ENCODE measurements around the gene SELL. TPM values are rescaled to one million over a fixed set of nuclear protein-coding genes. Genes with fewer than 3 reads are reported as not detected.

Gene SELL
- 1,000 to 10,000 TPM; 1,749 to 3,838 (median 2,128) TPM for polyA plus RNA-seq (ENCODE audit: low read depth in 6 of 6)

DNA sequence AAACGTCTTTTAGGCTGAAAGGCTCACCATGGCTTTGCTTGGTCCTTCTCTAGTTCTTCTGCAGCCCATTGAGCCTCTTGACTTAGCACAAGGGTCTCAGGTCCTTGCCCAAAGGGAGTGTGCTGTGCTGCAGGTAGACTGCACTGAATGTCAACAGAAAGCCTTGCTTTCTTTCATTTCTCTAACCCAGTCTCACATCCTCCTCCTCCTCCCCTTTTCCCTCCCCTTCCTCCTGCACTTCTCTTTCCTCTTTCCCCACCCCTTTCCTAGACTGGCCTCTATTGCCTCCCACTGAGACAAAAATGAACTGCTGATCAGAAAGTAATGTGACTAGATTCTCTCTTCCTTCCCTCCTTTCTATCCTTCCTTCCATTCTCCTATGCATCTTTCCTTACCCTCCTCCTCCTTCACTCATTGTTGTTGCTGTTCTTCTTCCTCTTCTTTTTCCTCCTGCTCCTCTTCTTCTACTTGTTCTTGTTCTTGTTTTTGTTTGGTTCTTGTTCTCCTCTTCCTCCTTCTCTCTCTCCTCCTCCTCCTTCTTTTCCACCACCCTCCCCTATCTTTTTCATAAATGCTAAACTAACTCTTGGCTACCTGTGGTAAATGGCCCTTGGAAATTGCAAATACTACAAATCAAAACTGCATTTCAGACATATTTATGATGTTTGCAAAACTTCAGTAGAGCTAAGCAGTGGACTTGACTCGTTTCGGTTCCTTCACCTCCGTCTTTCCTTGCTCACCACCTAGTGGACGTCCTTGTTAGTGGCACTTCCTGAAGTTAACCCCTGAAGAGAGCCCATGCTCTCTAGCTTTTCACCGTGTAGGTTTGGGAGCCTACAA, at the start of gene SELL:
SELL (minus strand) TSS at position 152 of the 840 bp plus-strand sequence; CDS start at position 30, 122 bp downstream.
- peak; percentile 83 to 84 for ATAC-seq (ENCODE audit: low read depth in 2 of 2)
- H3K4me3 Mint-ChIP-seq, result peak within 1 kb of the TSS; percentile 78 to 99 (median 96)
- peaks cover 0 to 13% (median 11%) of the 10 kb centered on the region in 3 donors for H3K27me3 Mint-ChIP-seq
- H3K4me1 Mint-ChIP-seq, result peaks cover 25 to 33% (median 31%) of the 10 kb centered on the region in 3 donors
- peaks cover 0 to 27% (median 16%) of the 10 kb centered on the region in 7 donors for H3K9me3 Mint-ChIP-seq
- H3K27ac Mint-ChIP-seq, result peak within 1 kb of the TSS in 5 of 6 donors; percentile 44 to 93 (median 66)
- peak; percentile 75 for DNase-seq
- H3K36me3 Mint-ChIP-seq, result peaks cover 23 to 25% of the 10 kb centered on the region in 2 donors

DNA sequence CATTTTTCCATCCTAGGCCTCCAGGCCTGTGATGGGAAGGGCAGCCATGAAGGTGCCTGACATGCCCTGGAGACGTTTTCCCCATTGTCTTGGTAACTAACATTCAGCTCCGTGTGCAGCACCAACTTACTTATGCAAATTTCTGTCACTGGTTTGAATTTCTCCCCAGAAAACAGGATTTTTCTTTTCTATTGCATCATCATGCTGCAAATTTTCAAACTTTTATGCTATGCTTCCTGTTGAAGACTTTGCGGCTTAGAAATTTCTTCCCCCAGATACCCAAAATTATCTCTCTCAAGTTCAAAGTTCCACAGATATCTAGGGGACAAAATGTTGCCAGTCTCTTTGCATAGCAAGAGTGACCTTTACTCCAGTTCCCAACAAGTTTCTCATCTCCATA, 47.6 kb upstream of the SELL start:
- Mint-ChIP-seq H3K27me3 (peaks cover 9 to 23% (median 13%) of the 10 kb centered on the region in 3 donors), H3K9me3 (peaks cover 0 to 6% (median 5%) of the 10 kb centered on the region in 7 donors), H3K27ac (no peak overlapping the region), H3K36me3 (peaks cover 5 to 7% of the 10 kb centered on the region in 2 donors), H3K4me1 (no peaks in the 10 kb centered on the region), H3K4me3 (no peak overlapping the region)
- ATAC-seq (ENCODE audit: low read depth in 2 of 2) (no peak), DNase-seq (no peak)

DNA sequence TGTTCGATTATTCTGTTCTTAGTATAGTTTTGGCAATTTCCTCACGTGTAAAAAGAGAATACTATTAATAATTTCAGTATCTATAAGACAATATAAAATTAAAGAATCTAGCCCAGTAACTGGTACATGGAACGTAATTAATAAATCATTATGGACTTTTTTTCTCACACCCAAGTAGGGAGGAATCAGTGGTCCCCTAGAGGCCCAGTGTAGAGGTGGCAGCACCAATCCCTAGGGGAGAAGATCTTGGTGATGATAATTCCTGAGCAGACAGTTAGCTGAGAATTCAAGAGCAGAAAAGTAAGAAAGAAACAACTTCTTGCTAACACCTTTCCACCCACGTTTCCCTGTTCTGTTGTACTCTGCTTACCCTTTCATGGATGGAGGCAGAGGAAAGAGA, 42.1 kb upstream of the SELL start:
- H3K36me3 Mint-ChIP-seq, result no peaks in the 10 kb centered on the region
- H3K4me3 Mint-ChIP-seq, result no peak overlapping the region
- no peak overlapping the region for H3K27ac Mint-ChIP-seq
- H3K4me1 Mint-ChIP-seq, result no peaks in the 10 kb centered on the region
- ATAC-seq (ENCODE audit: low read depth in 2 of 2) (no peak), DNase-seq (no peak)
- H3K9me3 Mint-ChIP-seq, result peaks cover 0 to 3% (median 0%) of the 10 kb centered on the region in 7 donors
- peaks cover 8 to 29% (median 16%) of the 10 kb centered on the region in 3 donors for H3K27me3 Mint-ChIP-seq

DNA sequence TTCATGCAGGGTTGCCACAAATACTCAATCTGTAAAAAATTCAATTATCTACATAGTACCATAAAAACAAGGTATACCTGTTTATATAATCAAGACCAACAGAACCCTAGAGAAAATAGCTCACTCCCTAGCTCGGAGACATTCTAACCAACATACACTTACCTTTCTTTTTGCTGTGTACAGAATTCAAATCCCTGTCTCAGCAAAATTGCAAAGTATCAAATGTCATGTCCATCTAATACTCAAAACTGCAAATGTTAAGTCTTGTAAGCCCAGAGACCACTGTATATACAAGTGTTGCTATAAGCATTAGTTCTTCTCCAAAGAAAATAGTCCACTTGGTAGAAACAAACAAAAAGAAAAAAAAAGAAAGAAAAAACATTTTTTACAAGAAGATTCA, 38.6 kb upstream of the SELL start:
- Mint-ChIP-seq H3K9me3 (no peaks in the 10 kb centered on the region), H3K27me3 (peaks cover 0 to 15% (median 10%) of the 10 kb centered on the region in 3 donors), H3K27ac (no peak overlapping the region), H3K4me1 (no peaks in the 10 kb centered on the region), H3K36me3 (no peaks in the 10 kb centered on the region), H3K4me3 (no peak overlapping the region)
- ATAC-seq (ENCODE audit: low read depth in 2 of 2) (no peak), DNase-seq (no peak)

DNA sequence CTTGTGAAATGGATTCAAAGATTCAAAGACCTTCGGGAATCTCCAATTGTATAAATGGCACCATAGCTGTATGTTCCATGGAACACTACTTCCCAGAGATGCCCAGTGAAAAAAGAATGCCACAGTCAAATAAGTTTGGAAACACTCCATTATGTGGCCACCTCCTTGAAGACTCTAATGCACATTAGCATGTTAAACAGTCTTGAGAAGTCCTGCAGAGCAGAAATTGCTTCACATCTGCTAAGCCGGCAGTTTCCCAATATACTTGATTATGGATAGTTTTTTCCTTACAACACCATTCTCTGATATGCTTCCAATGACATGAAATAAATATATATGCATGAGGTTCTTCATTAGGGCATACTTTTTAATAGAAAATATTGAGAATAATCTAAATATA, 35.1 kb upstream of the SELL start:
- Mint-ChIP-seq H3K9me3 (peaks cover 0 to 8% (median 6%) of the 10 kb centered on the region in 7 donors), H3K4me3 (no peak overlapping the region), H3K36me3 (peaks cover 7 to 8% of the 10 kb centered on the region in 2 donors), H3K27ac (no peak overlapping the region), H3K27me3 (peaks cover 7 to 12% (median 9%) of the 10 kb centered on the region in 3 donors), H3K4me1 (no peaks in the 10 kb centered on the region)
- ATAC-seq (ENCODE audit: low read depth in 2 of 2) (no peak), DNase-seq (no peak)

DNA sequence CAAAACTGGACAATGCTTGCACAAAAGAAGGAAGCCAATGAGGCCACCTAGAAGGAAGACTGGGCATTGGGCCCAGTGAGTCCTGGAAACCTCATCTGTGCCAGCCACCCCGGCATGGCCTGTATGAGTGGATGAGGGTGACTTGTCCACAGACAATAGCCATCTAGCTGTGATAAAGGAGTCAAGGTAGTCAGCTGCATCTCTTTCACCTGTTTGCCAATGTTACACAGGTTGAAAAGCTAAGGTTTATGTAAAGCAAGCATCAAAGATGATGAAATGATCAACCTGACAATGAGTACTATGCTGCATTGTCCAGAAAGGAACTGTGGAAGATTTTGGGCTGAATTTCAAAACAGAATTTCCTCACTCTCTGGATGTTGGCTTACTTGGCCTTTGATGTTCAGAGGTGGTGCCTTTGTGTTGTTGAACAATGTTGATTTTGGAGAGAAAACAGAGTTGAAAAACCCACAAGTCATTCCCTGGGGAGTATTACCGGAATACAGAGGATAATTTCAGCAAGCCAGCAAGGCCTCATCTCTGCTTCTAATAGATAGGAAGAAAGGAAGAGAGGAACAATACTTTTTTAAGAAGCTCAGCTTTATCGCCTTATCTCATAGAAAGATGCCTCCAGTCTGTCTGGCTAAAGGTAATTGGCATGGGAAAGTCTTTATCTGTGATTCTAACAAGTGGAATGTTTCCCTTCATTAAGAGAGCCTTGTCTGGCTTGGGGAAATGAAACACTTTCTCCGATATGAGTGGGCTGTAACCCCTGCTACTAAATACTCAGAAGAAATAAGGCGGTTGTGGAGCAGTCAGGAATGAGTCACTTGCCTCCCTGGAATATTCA, 33.8 kb upstream of the SELL start:
- H3K27me3 Mint-ChIP-seq, result peaks cover 7 to 12% (median 9%) of the 10 kb centered on the region in 3 donors
- no peak overlapping the region for H3K4me3 Mint-ChIP-seq
- peak overlapping the region in 1 of 6 donors; percentile 38 for H3K27ac Mint-ChIP-seq
- no peak for DNase-seq
- peaks cover 0 to 8% (median 6%) of the 10 kb centered on the region in 7 donors for H3K9me3 Mint-ChIP-seq
- H3K36me3 Mint-ChIP-seq, result peaks cover 7 to 8% of the 10 kb centered on the region in 2 donors
- ATAC-seq (ENCODE audit: low read depth in 2 of 2), result no peak
- no peaks in the 10 kb centered on the region for H3K4me1 Mint-ChIP-seq

DNA sequence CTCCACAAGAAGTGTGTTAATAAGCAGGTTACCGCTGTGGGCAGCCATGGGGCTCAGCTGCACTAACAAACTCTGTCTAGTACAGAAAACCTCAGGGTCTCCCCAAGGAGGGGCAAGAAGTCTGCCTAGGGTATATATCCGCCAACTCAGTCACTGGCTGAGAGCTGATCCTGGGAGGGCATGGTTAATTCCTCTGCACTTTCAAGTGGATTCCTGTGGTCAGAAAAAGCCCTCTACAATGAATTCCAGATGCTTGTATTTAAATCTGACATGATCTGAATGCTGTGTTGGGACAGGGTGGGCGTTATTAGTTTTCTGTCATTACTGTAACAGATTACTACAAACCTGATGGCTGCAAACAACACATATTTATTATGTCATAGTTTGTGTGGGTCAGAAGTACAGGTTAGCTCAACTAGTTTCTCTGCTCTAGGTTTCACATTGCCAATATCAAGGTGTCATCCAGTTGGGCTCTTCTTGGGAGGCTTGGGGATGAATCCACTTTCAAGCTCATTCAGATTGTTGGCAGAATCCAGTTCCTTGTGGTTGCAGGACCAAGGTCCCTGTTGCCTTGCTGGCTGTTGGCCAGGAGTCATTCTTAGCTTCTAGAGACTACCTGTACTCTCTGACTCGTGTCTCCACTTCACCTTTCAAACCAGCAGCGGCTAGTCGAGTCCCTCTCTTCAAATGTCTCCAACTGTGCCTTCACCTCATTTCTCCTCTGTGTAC, 30.4 kb upstream of the SELL start:
- Mint-ChIP-seq H3K4me1 (peaks cover 0 to under 1% (median 0%) of the 10 kb centered on the region in 3 donors), H3K36me3 (peaks cover 7 to 8% of the 10 kb centered on the region in 2 donors), H3K9me3 (peaks cover 0 to 8% (median 6%) of the 10 kb centered on the region in 7 donors), H3K4me3 (no peak overlapping the region), H3K27me3 (peaks cover 15 to 23% (median 18%) of the 10 kb centered on the region in 3 donors), H3K27ac (no peak overlapping the region)
- ATAC-seq (ENCODE audit: low read depth in 2 of 2) (no peak), DNase-seq (no peak)

DNA sequence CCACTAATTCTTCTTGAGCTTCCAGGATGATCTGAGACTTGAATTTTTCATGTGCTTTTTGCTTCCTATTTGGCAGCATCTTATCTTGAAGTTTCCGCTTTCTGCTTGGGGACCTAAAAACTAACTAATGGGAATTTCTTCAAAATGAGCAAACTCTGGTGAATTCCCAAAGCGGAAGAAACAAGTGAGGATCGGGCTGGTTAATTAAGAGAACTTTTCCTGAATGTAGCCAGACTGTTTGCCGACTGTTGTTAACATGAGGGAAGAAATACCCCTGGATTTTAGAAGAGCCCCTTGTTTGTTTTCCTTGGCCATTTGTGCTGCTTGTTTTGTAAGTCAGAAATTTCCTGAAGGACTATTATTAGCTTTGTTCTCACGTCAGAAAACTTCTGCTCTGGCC, 28.6 kb upstream of the SELL start:
- Mint-ChIP-seq H3K4me1 (peaks cover 0 to 4% (median 3%) of the 10 kb centered on the region in 3 donors), H3K4me3 (no peak overlapping the region), H3K27ac (no peak overlapping the region), H3K9me3 (peaks cover 0 to 8% (median 6%) of the 10 kb centered on the region in 7 donors), H3K27me3 (peaks cover 15 to 27% (median 23%) of the 10 kb centered on the region in 3 donors), H3K36me3 (peaks cover 7 to 8% of the 10 kb centered on the region in 2 donors)
- DNase-seq (no peak), ATAC-seq (ENCODE audit: low read depth in 2 of 2) (no peak)

DNA sequence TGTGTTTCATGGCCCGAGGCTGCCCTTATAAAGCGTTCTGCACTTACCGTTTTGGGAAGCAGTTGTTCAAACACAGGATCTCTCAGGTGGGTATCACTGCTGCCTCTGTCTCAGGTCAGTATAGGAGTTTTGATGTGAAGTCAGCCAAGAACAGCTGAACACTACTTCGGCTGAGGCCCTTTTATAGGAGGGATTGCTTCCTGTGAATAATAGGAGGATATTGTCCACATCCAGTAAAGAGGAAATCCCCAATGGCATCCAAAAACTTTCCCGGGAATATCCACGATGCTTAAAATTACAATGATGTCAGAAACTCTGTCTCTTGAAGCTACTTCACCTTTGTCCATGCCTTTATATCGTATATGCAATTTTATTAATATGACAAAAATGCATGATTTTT, 22.5 kb upstream of the SELL start, which contains the start of gene SELE:
SELE (minus strand) TSS at position 156 of the 400 bp plus-strand sequence. CDS start 467 bp downstream, outside the sequence.
- Mint-ChIP-seq H3K36me3 (no peaks in the 10 kb centered on the region), H3K9me3 (no peaks in the 10 kb centered on the region), H3K4me1 (peaks cover 0 to 4% (median 3%) of the 10 kb centered on the region in 3 donors), H3K27me3 (peaks cover 27 to 31% (median 28%) of the 10 kb centered on the region in 3 donors), H3K27ac (no peak within 1 kb of the TSS), H3K4me3 (no peak within 1 kb of the TSS)
- no peak for DNase-seq
- no peak for ATAC-seq (ENCODE audit: low read depth in 2 of 2)

DNA sequence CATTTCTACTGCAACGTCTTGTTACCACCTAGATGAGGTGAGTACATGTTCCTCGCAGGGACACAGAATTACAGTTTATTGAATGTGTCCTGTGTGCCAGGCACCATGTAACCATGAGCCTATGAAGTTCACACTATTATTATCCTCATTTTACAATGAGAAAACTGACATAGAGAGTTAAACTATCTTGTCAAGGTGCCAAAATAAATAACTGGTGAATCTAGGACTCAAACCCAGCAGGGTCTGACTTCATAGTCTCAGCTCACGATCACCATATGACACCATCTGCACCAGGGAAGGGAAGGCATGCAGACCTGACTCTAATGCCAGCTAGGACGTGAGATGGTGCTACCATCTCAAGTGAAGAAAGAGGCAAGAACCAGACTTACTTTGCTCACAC, 20.0 kb upstream of the SELL start:
- ATAC-seq (ENCODE audit: low read depth in 2 of 2) (no peak), DNase-seq (no peak)
- Mint-ChIP-seq H3K27ac (peak overlapping the region in 1 of 6 donors; percentile 82), H3K4me3 (no peak overlapping the region), H3K9me3 (no peaks in the 10 kb centered on the region), H3K4me1 (peaks cover 0 to under 1% (median 0%) of the 10 kb centered on the region in 3 donors), H3K36me3 (no peaks in the 10 kb centered on the region), H3K27me3 (peaks cover 17 to 28% (median 23%) of the 10 kb centered on the region in 3 donors)

DNA sequence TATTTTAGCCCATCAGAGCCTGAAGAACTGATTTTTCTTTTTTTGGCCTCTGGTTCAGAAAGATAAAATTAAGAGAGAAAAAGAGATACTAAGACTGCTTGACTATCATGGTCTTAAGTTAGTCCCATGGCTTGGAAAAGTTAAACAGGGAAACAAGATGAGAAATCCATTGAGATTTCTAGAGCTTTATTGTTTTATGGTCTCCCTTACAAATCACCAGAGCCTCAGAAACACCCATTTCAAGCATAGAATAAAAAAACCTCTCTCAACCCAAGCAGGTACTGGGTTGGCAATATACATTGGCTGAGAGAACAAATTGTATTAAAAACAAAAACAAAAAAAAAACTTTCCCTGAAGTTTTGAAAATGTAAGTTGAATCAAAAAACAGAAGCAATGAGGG, 18.6 kb upstream of the SELL start:
- no peak overlapping the region for H3K4me3 Mint-ChIP-seq

DNA sequence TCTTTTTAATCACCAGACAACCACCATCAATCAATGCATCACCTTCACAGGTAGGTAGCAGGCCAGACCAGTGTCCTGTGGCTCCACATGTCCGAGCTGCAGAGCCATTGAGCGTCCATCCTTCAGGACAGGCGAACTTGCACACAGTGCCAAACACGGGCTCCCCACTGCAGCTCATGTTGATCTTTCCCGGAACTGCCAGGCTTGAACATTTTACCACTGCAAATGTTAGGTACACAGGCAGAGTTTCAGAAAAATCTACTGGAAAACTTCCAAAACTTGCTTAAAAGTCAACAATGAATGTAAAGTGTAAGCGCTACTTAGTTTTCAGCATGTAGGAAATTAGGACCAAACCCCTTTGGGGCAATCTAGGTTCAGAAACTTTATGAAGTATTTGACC, 15.9 kb upstream of the SELL start:
- no peak for DNase-seq
- Mint-ChIP-seq H3K9me3 (no peaks in the 10 kb centered on the region), H3K36me3 (no peaks in the 10 kb centered on the region), H3K27me3 (peaks cover 12 to 19% (median 15%) of the 10 kb centered on the region in 3 donors), H3K27ac (no peak overlapping the region), H3K4me3 (no peak overlapping the region), H3K4me1 (no peaks in the 10 kb centered on the region)
- ATAC-seq (ENCODE audit: low read depth in 2 of 2), result no peak

More for the DNA sequence above, 18.6 kb upstream of the SELL start:
- H3K9me3 Mint-ChIP-seq, result no peaks in the 10 kb centered on the region
- no peak overlapping the region for H3K27ac Mint-ChIP-seq
- no peaks in the 10 kb centered on the region for H3K4me1 Mint-ChIP-seq
- peaks cover 17 to 32% (median 21%) of the 10 kb centered on the region in 3 donors for H3K27me3 Mint-ChIP-seq
- DNase-seq (no peak), ATAC-seq (ENCODE audit: low read depth in 2 of 2) (no peak)
- no peaks in the 10 kb centered on the region for H3K36me3 Mint-ChIP-seq

Measured in naive B cell (primary cell).